OCI-LY3 (cell line): Measurements from ENCODE around the gene UBN1.
"Not testable (repeated sequence)": the region's sequence is repeated elsewhere in the genome, so short reads cannot be mapped to it uniquely, and the experiment has no call there.

Source experiments
- H2AFZ ChIP-seq: fragments of 200-600, 300-600 bp; shearing (Covaris generic); 2 replicates; pipeline ENCODE4 v1.6.0; 2014; ENCODE audit warnings: antibody characterized with exemption, low read depth, low read length
- H3K27ac ChIP-seq: fragments of 200-600, 300-600 bp; sonication (generic); 2 replicates; pipeline ENCODE4 v1.5.1; 2014; ENCODE audit warnings: mild to moderate bottlenecking, low read length, moderate library complexity, mixed read lengths
- H3K27me3 ChIP-seq: fragments of 200-600, 300-600 bp; sonication (generic); 2 replicates; pipeline ENCODE4 v1.6.1; 2014; ENCODE audit warnings: low read depth, low read length, mixed read lengths
- H3K36me3 ChIP-seq: fragments of 200-600, 300-600 bp; sonication (generic); replicated peaks from 2 replicates; pipeline ENCODE3; 2014; ENCODE audit warnings: low read depth, low read length, mixed read lengths
- H3K4me1 ChIP-seq: fragments of 300-600, 200-600 bp; sonication (generic); 2 replicates; pipeline ENCODE4 v1.6.1; 2014; ENCODE audit warnings: low read length, mixed read lengths
- H3K4me2 ChIP-seq: fragments of 200-600, 300-600 bp; sonication (generic); 2 replicates; pipeline ENCODE4 v1.6.1; 2014; ENCODE audit warnings: low read length, mixed read lengths
- H3K4me3 ChIP-seq: fragments of 300-600, 200-600 bp; sonication (generic); 2 replicates; pipeline ENCODE4 v1.5.1; 2014; ENCODE audit warnings: antibody characterized with exemption, mild to moderate bottlenecking, low read length, moderate library complexity
- H3K79me2 ChIP-seq: fragments of 300-600, 200-600 bp; shearing (Covaris generic); 2 replicates; pipeline ENCODE4 v1.6.1; 2014; ENCODE audit warnings: mild to moderate bottlenecking, low read length, mixed read lengths
- H3K9ac ChIP-seq: fragments of 300-600, 200-600 bp; shearing (Covaris generic); 2 replicates; pipeline ENCODE4 v1.6.0; 2014; ENCODE audit warnings: mild to moderate bottlenecking, low read length, moderate library complexity
- H3K9me3 ChIP-seq: fragments of 200-600, 300-600 bp; shearing (Covaris generic); 2 replicates; pipeline ENCODE4 v1.6.1; 2014; ENCODE audit warnings: low read length, mixed read lengths; ENCODE audit not compliant: insufficient read depth
- H4K20me1 ChIP-seq: fragments of 200-600, 300-600 bp; sonication (generic); 2 replicates; pipeline ENCODE4 v1.6.1; 2016; ENCODE audit warnings: low read length, mixed read lengths; ENCODE audit not compliant: insufficient read depth
- CTCF ChIP-seq: fragments of 200-600, 300-600 bp; sonication (generic); IDR thresholded peaks from 2 replicates; pipeline ENCODE4 v1.5.1; 2014; ENCODE audit warnings: antibody characterized with exemption, low read length, low read depth
- EZH2phosphoT487 ChIP-seq: fragments of 200-600 bp; shearing (Covaris generic); IDR thresholded peaks from 2 replicates; pipeline ENCODE4 v1.6.1; 2018; ENCODE audit warnings: antibody characterized with exemption, mixed run types, low read depth

UBN1 gene

GRCh38 chr16:4894276-4895150 is 47.2 kb downstream of the UBN1 start:
- Histone ChIP-seq H3K79me2 (no peaks in the 10 kb centered on the region), H2AFZ (no peak overlapping the region), H3K9me3 (no peaks in the 10 kb centered on the region), H3K27me3 (no peaks in the 10 kb centered on the region), H3K4me3 (no peak overlapping the region), H3K4me1 (no peaks in the 10 kb centered on the region), H3K9ac (no peak overlapping the region), H3K27ac (no peak overlapping the region), H4K20me1 (no peaks in the 10 kb centered on the region; the same call in 1 of the 2 replicates), H3K4me2 (no peak overlapping the region), H3K36me3 (no peaks in the 10 kb centered on the region)
- TF ChIP-seq EZH2phosphoT487 (no peak), CTCF (no peak)

- Histone ChIP-seq H3K9ac (no peak overlapping the region), H3K36me3 (no peaks in the 10 kb centered on the region), H3K27ac (no peak overlapping the region), H3K79me2 (no peaks in the 10 kb centered on the region), H3K4me2 (no peak overlapping the region), H3K4me1 (no peaks in the 10 kb centered on the region), H4K20me1 (no peaks in the 10 kb centered on the region; the same call in 1 of the 2 replicates), H3K9me3 (no peaks in the 10 kb centered on the region), H2AFZ (no peak overlapping the region), H3K27me3 (no peaks in the 10 kb centered on the region), H3K4me3 (no peak overlapping the region)
- TF ChIP-seq CTCF (no peak), EZH2phosphoT487 (no peak)
Observed at GRCh38 chr16:4895366-4895765, 48.1 kb downstream of the UBN1 start.

- not testable (repeated sequence) for H3K4me2 ChIP-seq, H3K79me2 ChIP-seq, H4K20me1 ChIP-seq, H3K4me1 ChIP-seq, H3K27me3 ChIP-seq, H3K9me3 ChIP-seq, H3K36me3 ChIP-seq, H3K4me3 ChIP-seq, H3K9ac ChIP-seq, H3K27ac ChIP-seq, H2AFZ ChIP-seq
Observed at GRCh38 chr16:4896761-4897160, 49.5 kb downstream of the UBN1 start.

GRCh38 chr16:4897328-4897727 is 50.0 kb downstream of the UBN1 start:
- no peaks in the 10 kb centered on the region for H3K4me1 ChIP-seq
- TF ChIP-seq EZH2phosphoT487 (no peak), CTCF (no peak)
- H3K27me3 ChIP-seq = no peaks in the 10 kb centered on the region
- no peaks in the 10 kb centered on the region for H3K79me2 ChIP-seq
- no peaks in the 10 kb centered on the region for H3K9me3 ChIP-seq
- H3K4me2 ChIP-seq = no peak overlapping the region
- no peak overlapping the region for H3K4me3 ChIP-seq
- H3K27ac ChIP-seq = no peak overlapping the region
- no peak overlapping the region for H3K9ac ChIP-seq
- H2AFZ ChIP-seq = no peak overlapping the region
- no peaks in the 10 kb centered on the region; the same call in 1 of the 2 replicates for H4K20me1 ChIP-seq
- H3K36me3 ChIP-seq = no peaks in the 10 kb centered on the region
